ENCODE measurements around the gene KANSL3. TPM values are rescaled to one million over a fixed set of nuclear protein-coding genes. Genes with fewer than 3 reads are reported as not detected.
A peak's percentile ranks its signal among the peaks of the same experiment; 100 is the strongest.
"Not testable (repeated sequence)": the region's sequence is repeated elsewhere in the genome, so short reads cannot be mapped to it uniquely, and the experiment has no call there.

Gene KANSL3
- total and polyA plus RNA-seq, 2 donors (not counting 3 experiments of a cell fraction or from before 2014, with no cell fraction given) = 27.7 to 36.9 TPM

- no peaks in the 10 kb centered on the region for H3K4me1 ChIP-seq (ENCODE audit: control insufficient read depth, extremely low read depth, insufficient read depth, low read length)
- no peaks in the 10 kb centered on the region for H3K9me1 ChIP-seq (replicated peaks; ENCODE audit: control insufficient read depth, extremely low read depth, insufficient read depth, low read length)
- dilution Hi-C loops (cut with MboI; ENCODE audit: extremely low pct_ligation_motif_present, low sequenced_read_pairs) (no loop called here), intact Hi-C loops (cut with micrococcal nuclease) (loop anchor here (1.0 kb wide), 5 partner anchors 16 to 147 kb away; no protein-coding TSS in a partner anchor)
- H3K79me2 ChIP-seq (ENCODE audit: control insufficient read depth, insufficient read depth, low read length) = no peaks in the 10 kb centered on the region
- peak; percentile 65 for DNase-seq (ENCODE audit: low read depth, low spot score)
- TF ChIP-seq JUN (IDR thresholded peaks at IDR 0.05; ENCODE audit: borderline replicate concordance, insufficient read depth, insufficient read length, low read depth) = no peak
- TF ChIP-seq CTCF (IDR thresholded peaks at IDR 0.05; ENCODE audit: extremely low read depth in 1 of 2, insufficient read depth in 1 of 2, low read depth in 1 of 2, low read length in 2 of 2) = peak; percentile 91 to 92
- no peak overlapping the region for H3K27ac ChIP-seq (ENCODE audit: insufficient read depth, low read depth, low read length)
- H3K9me3 ChIP-seq (replicated peaks; ENCODE audit: control insufficient read depth, insufficient read depth, low read length) = no peaks in the 10 kb centered on the region
- H3K36me3 ChIP-seq (ENCODE audit: control insufficient read depth in 2 of 2, extremely low read depth in 1 of 2, insufficient read depth in 2 of 2, low read length in 2 of 2) = peaks cover 0 to 21% of the 10 kb centered on the region in 2 experiments
- no peak overlapping the region for H3K4me2 ChIP-seq (ENCODE audit: insufficient read depth, low read length)
- FAIRE-seq = peak; percentile 81
- ChIA-PET POLR2A (interaction anchor here (0.6 to 1.7 kb wide), 2 partner anchors 16 to 23 kb away, joined by 3 to 8 read pairs; no protein-coding TSS in a partner anchor), CTCF (interaction anchor here (0.6 to 11.6 kb wide), 52 partner anchors 10 to 591 kb away, joined by 3 to 130 read pairs (median 4); partner anchors contain the start of genes ARID5A, CNNM3, CNNM4 and ITPRIPL1)
- H3K27me3 ChIP-seq (ENCODE audit: control insufficient read depth in 2 of 2, insufficient read depth in 2 of 2, low read length in 2 of 2) = no peaks in the 10 kb centered on the region
- BruUV-seq (replicated peaks) = no TSS peak
- H4K20me1 ChIP-seq (replicated peaks; ENCODE audit: control insufficient read depth, extremely low read depth, insufficient read depth, low read length) = no peaks in the 10 kb centered on the region
- H3K4me3 ChIP-seq (replicated peaks in 1 of 3; ENCODE audit: insufficient read depth in 1 of 3, low read depth in 1 of 3, low read length in 3 of 3) = no peak overlapping the region
- no peak overlapping the region for H3K9ac ChIP-seq (replicated peaks; ENCODE audit: extremely low read depth, insufficient read depth, low read length)
- H2AFZ ChIP-seq (ENCODE audit: low read depth, low read length) = peak overlapping the region; percentile 68
These were observed 83.6 kb downstream of the KANSL3 start for GRCh38 chr2:96554293-96555145.

GRCh38 chr2:96553957-96554292 lies 84.2 kb downstream of the KANSL3 start:
- H3K9me1 ChIP-seq (replicated peaks; ENCODE audit: control insufficient read depth, extremely low read depth, insufficient read depth, low read length); H3K79me2 ChIP-seq (ENCODE audit: control insufficient read depth, insufficient read depth, low read length); H3K4me3 ChIP-seq (replicated peaks in 1 of 3; ENCODE audit: insufficient read depth in 1 of 3, low read depth in 1 of 3, low read length in 3 of 3); H3K4me2 ChIP-seq (ENCODE audit: insufficient read depth, low read length); dilution Hi-C loops (cut with MboI; ENCODE audit: extremely low pct_ligation_motif_present, low sequenced_read_pairs); H3K9me3 ChIP-seq (replicated peaks; ENCODE audit: control insufficient read depth, insufficient read depth, low read length); H4K20me1 ChIP-seq (replicated peaks; ENCODE audit: control insufficient read depth, extremely low read depth, insufficient read depth, low read length); H3K27me3 ChIP-seq (ENCODE audit: control insufficient read depth in 2 of 2, insufficient read depth in 2 of 2, low read length in 2 of 2); H3K9ac ChIP-seq (replicated peaks; ENCODE audit: extremely low read depth, insufficient read depth, low read length); BruUV-seq (replicated peaks); DNase-seq (ENCODE audit: low read depth, low spot score); H3K4me1 ChIP-seq (ENCODE audit: control insufficient read depth, extremely low read depth, insufficient read depth, low read length); H2AFZ ChIP-seq (ENCODE audit: low read depth, low read length); FAIRE-seq; H3K27ac ChIP-seq (ENCODE audit: insufficient read depth, low read depth, low read length): not testable (repeated sequence)
- POLR2A ChIA-PET = interaction anchor here (0.6 to 1.7 kb wide), 2 partner anchors 15 to 22 kb away, joined by 3 to 8 read pairs; no protein-coding TSS in a partner anchor
- intact Hi-C loops (cut with micrococcal nuclease) = loop anchor here (1.0 kb wide), 5 partner anchors 16 to 147 kb away; no protein-coding TSS in a partner anchor
- peaks cover 0 to 27% of the 10 kb centered on the region in 2 experiments for H3K36me3 ChIP-seq (ENCODE audit: control insufficient read depth in 2 of 2, extremely low read depth in 1 of 2, insufficient read depth in 2 of 2, low read length in 2 of 2)
- CTCF ChIA-PET = interaction anchor here (0.6 to 11.6 kb wide), 51 partner anchors 10 to 590 kb away, joined by 3 to 130 read pairs (median 4); partner anchors contain the start of genes ARID5A, CNNM3, CNNM4 and ITPRIPL1

Measured in endothelial cell of umbilical vein (primary cell).